IPS-18a (cell line): ENCODE results near the gene IL17RA.

Experiments used
- H3K27ac ChIP-seq: one replicate; pipeline ENCODE4 v1.5.1; 2013; ENCODE audit warnings: low read length
- H3K27me3 ChIP-seq: one replicate; pipeline ENCODE4 v1.6.1; 2013; ENCODE audit warnings: mild to moderate bottlenecking, low read length; ENCODE audit not compliant: control insufficient read depth, insufficient read depth
- H3K36me3 ChIP-seq: one replicate; pipeline ENCODE4 v1.6.1; 2013; ENCODE audit warnings: low read depth, low read length; ENCODE audit not compliant: control insufficient read depth
- H3K4me1 ChIP-seq: one replicate; pipeline ENCODE4 v1.6.1; 2013; ENCODE audit warnings: low read depth, low read length; ENCODE audit not compliant: control insufficient read depth
- H3K4me3 ChIP-seq: one replicate; pipeline ENCODE4 v1.5.1; 2013; ENCODE audit warnings: low read length
- H3K9ac ChIP-seq: one replicate; pipeline ENCODE4 v1.6.1; 2013; ENCODE audit warnings: mild to moderate bottlenecking, low read length, moderate library complexity
- H3K9me3 ChIP-seq: one replicate; pipeline ENCODE4 v1.6.1; 2013; ENCODE audit warnings: low read depth, low read length; ENCODE audit not compliant: control insufficient read depth

Gene IL17RA

GRCh38 chr22:17109976-17110375 is 25.2 kb downstream of the IL17RA start:
- Histone ChIP-seq H3K4me3 (no peak overlapping the region), H3K9ac (no peak overlapping the region), H3K27ac (no peak overlapping the region), H3K9me3 (no peaks in the 10 kb centered on the region), H3K36me3 (no peaks in the 10 kb centered on the region), H3K27me3 (no peaks in the 10 kb centered on the region), H3K4me1 (no peaks in the 10 kb centered on the region)

GRCh38 chr22:17110791-17111550 is 26.2 kb downstream of the IL17RA start:
- Histone ChIP-seq H3K27ac (no peak overlapping the region), H3K4me1 (no peaks in the 10 kb centered on the region), H3K4me3 (no peak overlapping the region), H3K9ac (no peak overlapping the region), H3K27me3 (no peaks in the 10 kb centered on the region), H3K36me3 (no peaks in the 10 kb centered on the region), H3K9me3 (no peaks in the 10 kb centered on the region)

- no peak overlapping the region for H3K9ac ChIP-seq
- no peaks in the 10 kb centered on the region for H3K36me3 ChIP-seq
- H3K4me1 ChIP-seq = peaks cover 11% of the 10 kb centered on the region
- H3K9me3 ChIP-seq = no peaks in the 10 kb centered on the region
- H3K4me3 ChIP-seq = no peak overlapping the region
- no peak overlapping the region for H3K27ac ChIP-seq
- H3K27me3 ChIP-seq = no peaks in the 10 kb centered on the region
Measured at GRCh38 chr22:17112491-17113042, 27.8 kb downstream of the IL17RA start.

DNA sequence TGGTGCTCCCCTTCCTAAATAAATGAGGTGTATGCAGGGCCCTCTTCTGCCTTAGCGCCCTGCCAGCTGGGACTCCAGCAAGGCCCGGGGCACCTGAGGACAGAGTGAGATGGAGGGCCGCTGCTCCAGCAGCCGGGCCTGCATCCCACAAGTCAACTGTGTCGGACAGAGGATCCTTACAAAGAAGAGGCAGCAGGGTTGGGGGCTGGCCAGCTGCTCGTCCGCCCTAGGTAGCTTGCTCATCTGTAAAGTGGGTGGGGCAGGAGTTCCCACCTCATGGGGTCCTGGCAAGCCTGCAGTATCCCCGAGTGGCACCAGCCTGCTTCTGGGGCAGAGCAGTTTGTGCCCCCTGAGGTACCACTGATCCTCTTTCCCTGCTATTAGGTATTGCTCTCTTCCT is 28.8 kb downstream of the IL17RA start:
- Histone ChIP-seq H3K27me3 (peaks cover 1% of the 10 kb centered on the region), H3K36me3 (no peaks in the 10 kb centered on the region), H3K9me3 (no peaks in the 10 kb centered on the region), H3K9ac (no peak overlapping the region), H3K4me3 (no peak overlapping the region), H3K4me1 (peaks cover 13% of the 10 kb centered on the region), H3K27ac (no peak overlapping the region)

DNA sequence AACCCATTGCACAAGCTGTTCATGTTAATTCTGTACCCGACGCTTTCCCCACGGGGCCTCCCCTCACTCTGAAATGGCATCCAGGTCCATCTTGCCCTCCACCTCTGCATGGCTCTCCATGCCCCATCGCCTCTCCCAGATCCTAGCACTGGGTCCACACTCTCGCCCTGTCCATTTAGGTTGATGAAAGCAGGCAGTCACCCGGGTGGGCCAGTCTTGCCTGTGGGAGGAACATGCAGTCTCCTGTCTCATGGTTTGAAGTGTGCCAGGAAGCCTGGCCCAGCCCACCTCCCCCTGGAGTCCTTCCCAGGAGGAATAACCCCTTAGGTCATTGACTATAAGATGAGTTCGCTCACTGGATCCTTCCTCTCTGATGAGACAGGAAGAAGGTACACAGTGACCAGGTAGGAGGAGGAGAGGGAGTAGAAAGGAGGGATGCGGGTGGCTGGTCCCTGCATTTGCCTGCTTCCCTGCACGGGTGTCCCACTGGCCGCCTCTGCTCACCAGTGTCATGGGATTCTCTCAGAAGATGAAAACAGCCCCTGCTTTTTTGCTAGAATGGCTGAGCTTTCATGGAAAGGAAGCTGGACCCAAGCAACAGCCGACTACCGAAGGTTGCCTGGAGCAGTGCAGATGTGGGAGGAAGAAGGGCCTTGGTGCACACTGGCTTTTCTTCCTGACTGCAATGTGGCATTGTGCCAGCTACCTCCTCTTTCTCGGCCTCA is 29.5 kb downstream of the IL17RA start:
- H3K4me1 ChIP-seq = peaks cover 13% of the 10 kb centered on the region
- H3K4me3 ChIP-seq = no peak overlapping the region
- no peaks in the 10 kb centered on the region for H3K36me3 ChIP-seq
- no peak overlapping the region for H3K9ac ChIP-seq
- peaks cover 9% of the 10 kb centered on the region for H3K27me3 ChIP-seq
- H3K27ac ChIP-seq = no peak overlapping the region
- H3K9me3 ChIP-seq = no peaks in the 10 kb centered on the region

GRCh38 chr22:17114898-17115235 is 30.1 kb downstream of the IL17RA start:
- H3K27me3 ChIP-seq = peaks cover 14% of the 10 kb centered on the region
- H3K4me3 ChIP-seq = no peak overlapping the region
- peaks cover 13% of the 10 kb centered on the region for H3K4me1 ChIP-seq
- no peak overlapping the region for H3K9ac ChIP-seq
- H3K27ac ChIP-seq = no peak overlapping the region
- H3K9me3 ChIP-seq = no peaks in the 10 kb centered on the region
- no peaks in the 10 kb centered on the region for H3K36me3 ChIP-seq

GRCh38 chr22:17115236-17115635 is 30.4 kb downstream of the IL17RA start:
- Histone ChIP-seq H3K27me3 (peaks cover 15% of the 10 kb centered on the region), H3K9ac (no peak overlapping the region), H3K4me3 (no peak overlapping the region), H3K36me3 (no peaks in the 10 kb centered on the region), H3K4me1 (peaks cover 13% of the 10 kb centered on the region), H3K9me3 (no peaks in the 10 kb centered on the region), H3K27ac (no peak overlapping the region)

DNA sequence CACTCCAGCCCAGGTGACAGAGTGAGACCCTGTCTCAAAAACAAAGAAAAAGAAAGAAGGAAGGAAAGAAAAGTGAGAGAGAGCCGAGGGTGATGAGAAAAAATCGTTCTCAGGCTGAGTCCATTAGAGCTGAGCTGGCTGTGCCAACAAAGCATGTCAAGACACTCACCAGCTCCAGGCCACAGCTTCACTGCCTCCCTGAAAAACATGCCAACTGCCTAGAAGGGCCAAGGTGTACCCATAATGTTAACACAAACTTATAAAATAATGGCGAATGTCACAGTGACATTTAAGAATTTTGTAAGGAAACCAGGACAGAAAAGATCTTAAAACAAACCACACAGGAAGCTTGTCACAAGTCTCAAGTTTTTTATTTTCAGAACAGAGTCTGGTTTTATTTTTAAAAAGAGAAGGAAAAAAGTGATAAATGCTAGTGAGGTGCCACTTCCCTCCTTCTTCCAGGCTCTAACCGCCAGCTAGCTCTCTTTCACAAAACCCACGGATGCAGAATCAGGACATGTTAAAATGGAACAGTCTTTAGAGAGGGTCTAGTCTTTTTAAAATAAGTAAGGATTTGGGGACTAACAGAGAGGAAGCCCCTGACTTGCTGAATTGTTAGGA is 31.3 kb downstream of the IL17RA start:
- H3K27me3 ChIP-seq = peaks cover 15% of the 10 kb centered on the region
- H3K4me3 ChIP-seq = no peak overlapping the region
- no peaks in the 10 kb centered on the region for H3K36me3 ChIP-seq
- peaks cover 13% of the 10 kb centered on the region for H3K4me1 ChIP-seq
- H3K27ac ChIP-seq = no peak overlapping the region
- no peak overlapping the region for H3K9ac ChIP-seq
- H3K9me3 ChIP-seq = no peaks in the 10 kb centered on the region

DNA sequence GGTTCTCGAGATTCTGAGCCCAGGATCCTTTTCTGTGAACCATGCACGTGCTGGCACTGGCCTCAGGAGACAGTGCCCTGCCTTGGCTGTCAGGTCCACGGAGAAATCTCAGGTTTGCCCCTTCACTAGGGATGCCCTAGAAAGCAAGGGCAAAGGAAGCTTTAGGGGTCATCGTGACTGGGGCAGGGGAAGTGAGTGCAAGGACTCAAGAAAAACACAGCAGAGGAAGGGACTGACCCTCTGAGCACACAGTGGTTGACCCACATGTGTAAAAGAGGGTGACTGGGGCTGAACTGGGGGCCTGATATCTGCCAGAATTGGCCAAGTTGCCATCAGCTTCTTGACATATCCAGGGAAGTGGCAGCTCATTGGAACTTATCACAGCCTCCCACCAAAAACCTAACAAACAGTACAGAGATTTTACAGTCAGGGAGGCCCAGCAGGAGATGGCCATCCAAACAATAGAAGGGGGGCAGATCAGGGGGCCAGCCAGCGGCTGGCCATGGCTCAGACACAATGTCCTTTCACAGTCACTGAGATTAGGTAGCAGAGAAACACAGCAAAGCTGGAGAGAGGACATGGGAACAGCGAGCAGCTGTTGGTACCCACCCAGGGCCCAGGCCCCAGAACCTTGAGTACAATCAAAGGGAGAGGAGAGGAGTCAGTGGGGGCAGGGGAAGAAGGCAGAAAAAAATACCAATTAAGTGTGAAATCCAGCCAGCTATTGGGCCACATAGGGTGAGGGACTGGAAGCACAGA is 32.0 kb downstream of the IL17RA start:
- H3K9me3 ChIP-seq = no peaks in the 10 kb centered on the region
- H3K27ac ChIP-seq = no peak overlapping the region
- no peak overlapping the region for H3K9ac ChIP-seq
- peaks cover 16% of the 10 kb centered on the region for H3K27me3 ChIP-seq
- no peaks in the 10 kb centered on the region for H3K36me3 ChIP-seq
- H3K4me1 ChIP-seq = peaks cover 14% of the 10 kb centered on the region
- H3K4me3 ChIP-seq = no peak overlapping the region

DNA sequence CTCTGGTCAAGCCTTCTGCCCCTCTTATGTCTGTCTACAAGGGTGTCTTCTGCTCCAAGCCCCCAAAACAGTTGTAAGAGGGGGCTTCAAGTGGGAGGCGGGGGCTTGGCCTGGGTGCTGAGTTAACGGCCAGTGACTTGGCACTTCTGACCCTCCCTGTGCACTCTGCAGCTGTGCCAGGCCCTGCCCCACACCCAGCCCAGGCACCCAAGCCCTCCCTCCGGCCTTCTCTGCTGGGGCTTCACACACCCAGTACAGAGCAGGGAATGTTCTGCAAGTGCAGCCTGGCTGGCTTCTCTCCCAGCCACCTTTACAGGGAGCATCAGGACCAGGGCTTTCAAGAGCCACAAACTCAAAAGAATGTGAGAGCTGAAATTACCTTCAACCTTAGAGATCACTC is 32.6 kb downstream of the IL17RA start:
- Histone ChIP-seq H3K4me1 (peaks cover 20% of the 10 kb centered on the region), H3K9me3 (no peaks in the 10 kb centered on the region), H3K4me3 (no peak overlapping the region), H3K27ac (no peak overlapping the region), H3K27me3 (peaks cover 22% of the 10 kb centered on the region), H3K9ac (no peak overlapping the region), H3K36me3 (no peaks in the 10 kb centered on the region)

DNA sequence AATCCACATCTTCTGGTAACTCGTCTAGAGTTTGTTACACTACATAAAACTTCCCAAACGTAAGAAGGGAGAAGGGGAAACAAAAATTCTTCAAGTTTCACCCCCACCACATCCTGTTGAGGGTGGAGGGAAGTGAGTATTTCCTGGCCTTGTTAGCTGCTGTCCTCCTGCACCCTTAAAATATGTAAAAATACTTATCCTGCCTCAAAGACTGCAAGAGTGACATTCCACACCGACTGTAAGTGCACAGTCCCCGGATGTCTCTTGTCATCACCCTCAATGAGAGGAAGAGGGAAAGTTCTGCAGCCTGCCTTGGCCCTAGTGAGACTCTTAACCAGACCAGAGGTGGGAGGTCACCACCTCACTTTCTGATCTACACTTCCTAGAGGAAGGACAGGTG is 33.1 kb downstream of the IL17RA start:
- no peaks in the 10 kb centered on the region for H3K9me3 ChIP-seq
- H3K4me3 ChIP-seq = no peak overlapping the region
- peaks cover 24% of the 10 kb centered on the region for H3K27me3 ChIP-seq
- H3K9ac ChIP-seq = no peak overlapping the region
- no peak overlapping the region for H3K27ac ChIP-seq
- no peaks in the 10 kb centered on the region for H3K36me3 ChIP-seq
- peaks cover 20% of the 10 kb centered on the region for H3K4me1 ChIP-seq
